GM21825 (cell line): ENCODE results near the gene ZC3H8.

Experiments
- ATAC-seq: cut with Tn5 transposase; IDR thresholded peaks from one replicate; pipeline ENCODE4 v1.9.1; 2021; ENCODE audit warnings: mild to moderate bottlenecking, moderate library complexity; ENCODE audit not compliant: unreplicated experiment

Gene ZC3H8

GRCh38 chr2:112195950-112196349 lies 58.9 kb downstream of the ZC3H8 start:
- ATAC-seq, result no peak

- ATAC-seq, result no peak
Measured at GRCh38 chr2:112195167-112195766, 59.6 kb downstream of the ZC3H8 start.

DNA sequence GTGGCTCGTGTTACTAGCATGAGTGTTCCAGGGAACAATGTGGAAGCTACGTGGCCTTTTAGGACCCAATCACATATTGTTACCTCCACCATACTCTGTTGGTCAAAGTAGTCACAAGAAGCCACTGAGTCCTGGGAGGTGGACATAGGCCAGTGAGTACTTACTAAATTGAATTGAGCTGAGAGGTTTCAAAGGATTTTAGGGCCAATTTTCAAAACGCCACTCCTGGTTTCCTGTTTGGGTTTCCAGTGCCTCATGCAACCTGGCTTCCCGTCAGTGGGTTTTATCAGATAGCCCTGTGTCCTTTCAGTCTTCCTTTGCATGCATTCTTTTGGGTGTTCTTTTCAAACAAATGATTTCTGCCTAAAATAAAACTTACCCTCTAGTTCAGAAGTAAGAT lies 60.4 kb downstream of the ZC3H8 start:
- ATAC-seq, result no peak

DNA sequence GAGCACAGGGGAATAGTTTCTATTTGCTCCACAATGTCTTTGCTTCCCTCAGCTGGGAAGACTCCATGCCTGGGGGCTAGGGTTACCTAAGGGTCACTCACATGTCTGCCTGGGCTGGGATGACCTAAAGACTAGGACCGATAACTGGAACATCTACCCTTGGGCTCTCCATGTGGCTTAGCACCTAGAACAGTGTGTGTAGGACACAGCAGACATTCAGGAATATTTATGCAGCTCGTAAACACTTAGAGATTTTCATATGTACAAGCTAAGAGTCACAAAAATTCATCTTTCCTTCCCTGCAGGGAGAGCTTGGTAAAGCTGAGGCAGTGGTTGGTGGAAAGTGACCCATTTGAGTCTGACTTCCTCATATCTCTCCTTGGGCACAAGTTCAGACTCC lies 60.8 kb downstream of the ZC3H8 start:
- no peak for ATAC-seq

- ATAC-seq, result no peak
Measured at GRCh38 chr2:112189001-112189556, 65.8 kb downstream of the ZC3H8 start.

GRCh38 chr2:112187805-112188596 lies 66.8 kb downstream of the ZC3H8 start:
- no peak for ATAC-seq

GRCh38 chr2:112187046-112187715 lies 67.7 kb downstream of the ZC3H8 start:
- no peak for ATAC-seq

DNA sequence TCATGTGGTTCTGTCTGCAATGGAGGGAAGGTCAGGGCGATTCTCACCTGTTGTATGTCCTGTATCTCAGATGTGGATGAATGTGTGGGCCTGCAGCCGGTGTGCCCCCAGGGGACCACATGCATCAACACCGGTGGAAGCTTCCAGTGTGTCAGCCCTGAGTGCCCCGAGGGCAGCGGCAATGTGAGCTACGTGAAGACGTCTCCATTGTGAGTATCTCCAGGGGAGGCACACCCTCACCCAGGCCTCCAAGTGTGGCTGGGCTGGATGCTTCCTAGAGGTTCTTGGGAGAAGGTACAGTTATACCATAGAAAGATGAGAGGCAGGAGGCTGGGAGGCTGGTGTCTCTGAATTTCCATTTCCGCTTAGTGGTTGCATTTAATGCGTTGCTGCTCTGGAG lies 69.7 kb downstream of the ZC3H8 start:
- no peak for ATAC-seq

- ATAC-seq, result no peak
Measured at GRCh38 chr2:112184121-112184520, 70.7 kb downstream of the ZC3H8 start.

DNA sequence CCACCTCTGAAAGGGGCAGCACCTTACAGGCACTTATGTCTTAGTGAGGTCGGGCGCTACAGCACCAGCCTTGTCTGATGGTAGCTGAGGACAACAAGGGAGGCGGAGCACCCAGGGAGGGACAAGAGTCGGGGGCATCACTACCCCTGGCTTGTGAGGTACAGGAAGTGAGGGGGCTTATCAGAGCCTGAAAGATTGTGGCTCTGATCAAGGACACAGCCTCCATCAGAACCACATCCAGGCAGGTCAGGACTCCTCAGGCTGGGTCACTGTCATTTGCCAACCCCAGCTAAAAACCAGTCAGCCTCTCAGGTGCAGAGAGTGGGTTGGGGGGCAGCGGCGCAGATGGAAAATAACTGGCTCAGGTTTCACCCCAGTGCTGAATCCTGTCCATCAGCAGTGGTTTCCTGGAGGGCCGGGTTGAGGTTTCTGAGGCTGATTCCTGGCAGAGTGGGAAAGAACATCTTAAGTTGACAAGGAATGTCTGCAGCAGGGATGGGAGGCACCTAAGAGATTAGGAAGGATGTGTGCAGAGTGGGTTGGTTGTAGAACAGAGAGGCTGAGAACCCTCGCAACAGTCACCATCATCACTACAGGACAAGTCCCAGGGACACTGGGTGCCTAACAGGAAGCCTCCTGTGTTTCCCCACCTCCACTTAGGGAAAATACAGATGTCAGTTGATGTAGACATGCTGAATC lies 71.4 kb downstream of the ZC3H8 start:
- ATAC-seq, result no peak

- no peak for ATAC-seq
Measured at GRCh38 chr2:112182581-112183034, 72.2 kb downstream of the ZC3H8 start.

- ATAC-seq, result no peak
Measured at GRCh38 chr2:112181571-112182290, 73.1 kb downstream of the ZC3H8 start.

DNA sequence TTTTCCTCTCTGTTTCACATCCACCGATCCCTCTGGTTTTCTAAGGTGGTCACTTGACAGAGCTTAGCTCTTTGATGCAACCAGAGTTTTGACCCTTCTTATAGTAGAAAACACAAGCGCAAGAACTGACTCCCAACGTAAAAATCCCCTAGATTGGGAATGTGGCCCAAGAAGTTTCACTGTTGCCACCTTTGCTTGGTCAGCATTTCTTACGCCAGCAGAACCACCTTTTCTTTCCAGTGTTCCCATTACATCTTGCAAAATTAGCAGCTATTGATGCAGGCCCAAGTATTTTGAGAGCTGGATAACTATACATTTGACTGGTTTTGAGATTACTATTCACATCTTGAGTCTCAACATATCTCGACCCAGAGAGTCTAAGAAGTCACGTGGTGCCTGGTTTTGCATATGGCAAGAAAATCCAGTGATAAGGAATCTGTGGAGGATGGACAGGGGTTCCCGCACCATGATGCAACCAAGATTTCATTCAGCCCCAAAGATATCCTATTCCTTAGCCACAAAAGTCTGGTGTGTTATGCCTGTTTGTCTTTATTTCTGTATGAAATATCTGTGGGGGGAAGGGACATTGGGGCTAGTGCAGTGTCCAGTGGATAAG lies 78.8 kb downstream of the ZC3H8 start:
- no peak for ATAC-seq

DNA sequence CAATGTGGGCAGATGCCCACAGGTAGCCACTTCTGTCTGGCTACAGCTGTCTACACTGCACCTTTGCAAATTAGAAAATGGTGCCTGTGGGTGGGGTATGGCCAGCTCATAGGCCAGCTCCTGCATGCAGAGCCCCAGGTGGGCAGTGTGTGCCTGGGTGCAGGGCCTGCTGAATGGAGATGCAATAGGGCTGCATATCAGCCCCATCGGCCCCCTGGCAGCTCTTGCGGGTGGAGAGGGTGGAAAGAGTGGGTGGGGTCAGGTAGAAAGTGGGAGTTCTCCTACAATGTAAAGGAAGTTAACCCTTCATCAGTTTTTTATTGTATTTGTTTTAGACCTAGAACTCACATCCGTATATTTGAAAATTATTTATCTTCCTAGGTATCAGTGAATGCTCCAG lies 79.5 kb downstream of the ZC3H8 start:
- ATAC-seq, result no peak

- no peak for ATAC-seq
Measured at GRCh38 chr2:112174383-112174782, 80.5 kb downstream of the ZC3H8 start.

GRCh38 chr2:112173646-112174319 lies 81.1 kb downstream of the ZC3H8 start:
- ATAC-seq, result no peak

GRCh38 chr2:112170495-112170894 lies 84.3 kb downstream of the ZC3H8 start:
- no peak for ATAC-seq

DNA sequence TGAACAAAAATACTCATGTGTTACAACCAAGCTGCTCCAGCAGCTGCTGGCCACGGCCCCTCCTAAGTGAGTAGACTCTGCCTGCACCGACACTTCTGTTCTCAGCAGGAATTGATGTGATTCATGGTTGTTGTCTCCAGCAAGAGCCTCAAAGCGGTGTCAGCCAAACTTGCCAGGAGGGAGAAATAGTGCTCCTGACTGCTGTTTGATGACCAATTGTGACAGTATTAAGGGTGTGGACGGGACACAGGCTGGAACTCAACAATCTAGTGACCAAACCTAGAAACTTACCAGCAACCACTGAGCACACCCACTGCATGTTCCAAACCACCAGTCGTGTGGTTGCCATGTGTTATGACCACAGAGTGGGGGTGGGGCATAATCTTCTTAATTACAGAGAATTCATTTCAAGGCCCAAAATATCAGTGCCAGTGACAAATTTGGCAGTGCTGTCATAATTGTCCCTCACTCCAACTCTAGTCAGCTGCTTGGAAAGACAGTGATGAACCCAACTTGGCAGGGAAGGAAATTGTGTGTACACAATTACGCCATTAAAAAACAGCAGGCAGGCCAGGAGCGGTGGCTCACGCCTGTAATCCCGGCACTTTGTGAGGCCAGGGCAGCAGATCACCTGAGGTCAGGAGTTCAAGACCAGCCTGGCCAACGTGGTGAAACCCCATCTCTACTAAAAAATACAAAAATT lies 86.3 kb downstream of the ZC3H8 start:
- no peak for ATAC-seq
